ENCODE results near the gene ZMPSTE24.

ZMPSTE24 gene

DNA sequence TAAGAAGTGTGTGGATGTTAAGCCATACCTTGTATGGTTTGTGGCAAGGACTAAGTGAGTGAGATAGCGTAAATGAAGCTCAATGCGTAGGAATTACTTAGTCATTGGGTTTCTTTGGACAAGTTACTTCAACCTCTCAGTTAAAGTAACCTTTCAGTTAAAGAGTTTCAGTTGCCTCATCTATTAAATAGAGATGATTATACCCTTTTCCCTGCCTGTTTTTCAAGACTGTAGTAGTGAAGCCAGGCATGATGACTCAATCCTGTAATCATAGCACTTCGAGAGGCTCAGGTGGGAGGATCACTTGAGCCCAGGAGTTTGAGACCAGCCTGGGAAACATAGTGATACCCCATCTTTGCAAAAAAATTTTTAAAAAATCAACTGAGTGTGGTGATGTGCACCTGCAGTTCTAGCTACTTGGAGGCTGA, 6.3 kb downstream of the ZMPSTE24 start:
- no peak for DNase-seq (ENCODE audit: low read depth in 2 of 2)

DNA sequence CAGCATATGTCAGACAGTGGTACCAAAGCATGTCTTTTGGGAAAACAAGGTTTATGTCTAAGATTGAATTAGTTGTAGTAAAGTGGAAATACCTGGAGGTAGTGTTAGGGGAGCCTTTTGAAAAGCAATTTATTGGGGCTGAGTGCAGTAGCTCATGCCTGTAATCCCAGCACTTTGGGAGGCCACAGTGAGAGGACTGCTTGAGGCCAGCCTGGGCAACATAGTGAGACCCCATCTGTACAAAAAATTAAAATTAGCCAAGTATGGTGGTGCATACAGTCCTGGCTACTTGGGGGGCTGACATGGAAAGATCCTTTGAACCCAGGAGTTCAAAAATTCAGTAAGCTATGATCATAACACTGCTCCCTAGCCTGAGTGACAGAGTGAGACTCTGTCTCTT, 7.3 kb downstream of the ZMPSTE24 start:
- no peak for DNase-seq (ENCODE audit: low read depth in 2 of 2)

DNA sequence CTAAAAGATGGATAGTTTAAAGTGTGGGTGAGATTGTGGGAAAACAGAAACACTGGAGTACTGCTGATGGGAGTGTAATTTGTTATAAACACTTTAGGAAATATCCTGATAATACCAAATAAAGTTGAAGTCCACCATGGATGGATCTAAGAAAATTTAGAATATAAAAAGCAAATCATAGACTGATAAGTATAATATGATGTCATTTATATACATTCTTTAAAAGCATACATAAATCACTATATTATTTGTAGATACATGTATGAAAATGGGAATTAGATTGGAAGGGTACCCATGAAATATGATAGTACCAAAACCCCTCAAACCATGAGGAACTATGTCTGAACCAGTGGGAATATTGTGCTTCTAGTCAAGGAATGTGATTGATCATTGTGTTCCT, 7.9 kb downstream of the ZMPSTE24 start:
- DNase-seq (ENCODE audit: low read depth in 2 of 2) = no peak

DNA sequence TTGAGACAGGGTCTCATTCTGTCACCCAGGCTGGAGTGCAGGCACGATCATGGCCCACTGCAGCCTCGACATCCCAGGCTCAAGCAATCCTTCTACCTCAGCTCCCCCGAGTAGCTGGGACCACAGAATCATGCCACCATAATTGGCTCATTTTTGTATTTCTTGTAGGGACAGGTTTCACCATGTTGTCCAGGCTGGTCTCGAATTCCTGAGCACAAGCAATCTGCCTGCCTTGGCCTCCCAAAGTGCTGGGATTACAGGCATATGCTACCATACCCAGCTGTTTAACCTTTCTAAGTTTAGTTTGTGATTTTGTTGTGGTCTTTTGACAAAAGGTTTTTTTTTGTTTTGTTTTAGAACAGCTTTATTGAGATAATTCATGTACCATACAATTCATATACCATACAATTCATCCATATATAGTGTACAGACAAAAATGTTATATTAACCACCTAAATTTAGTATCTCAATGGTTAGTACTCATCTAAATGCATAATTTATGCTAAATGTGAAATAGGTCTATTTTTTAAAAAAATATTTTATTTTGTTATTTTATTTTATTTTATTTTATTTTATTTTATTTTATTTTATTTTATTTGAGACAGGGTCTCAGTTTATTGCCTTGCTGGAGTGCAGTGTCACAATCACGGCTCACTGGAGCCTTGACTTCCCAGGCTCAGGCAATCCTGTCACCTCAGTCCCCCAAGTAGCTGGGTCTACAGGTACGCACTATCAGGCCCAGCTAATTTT, 8.9 kb downstream of the ZMPSTE24 start:
- no peak for DNase-seq (ENCODE audit: low read depth in 2 of 2)

DNA sequence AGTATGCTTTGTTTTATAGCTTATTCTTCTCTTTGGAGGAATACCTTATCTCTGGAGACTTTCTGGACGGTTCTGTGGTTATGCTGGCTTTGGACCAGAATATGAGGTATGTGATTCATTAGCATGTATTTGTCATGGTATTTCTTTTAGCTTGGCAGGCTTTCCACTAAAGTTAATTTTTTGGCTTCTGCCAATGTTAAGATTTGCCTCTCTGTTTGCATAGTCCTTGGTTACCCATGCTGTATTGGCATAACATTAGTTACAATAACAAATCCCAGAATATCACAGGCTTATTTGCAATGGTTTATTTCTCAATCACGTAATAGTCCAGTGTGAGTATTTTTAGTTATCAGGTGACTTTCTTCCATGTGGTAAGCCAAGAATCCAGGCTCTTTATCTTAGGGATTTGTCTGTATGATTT, 9.7 kb downstream of the ZMPSTE24 start:
- DNase-seq (ENCODE audit: low read depth in 2 of 2) = no peak

DNA sequence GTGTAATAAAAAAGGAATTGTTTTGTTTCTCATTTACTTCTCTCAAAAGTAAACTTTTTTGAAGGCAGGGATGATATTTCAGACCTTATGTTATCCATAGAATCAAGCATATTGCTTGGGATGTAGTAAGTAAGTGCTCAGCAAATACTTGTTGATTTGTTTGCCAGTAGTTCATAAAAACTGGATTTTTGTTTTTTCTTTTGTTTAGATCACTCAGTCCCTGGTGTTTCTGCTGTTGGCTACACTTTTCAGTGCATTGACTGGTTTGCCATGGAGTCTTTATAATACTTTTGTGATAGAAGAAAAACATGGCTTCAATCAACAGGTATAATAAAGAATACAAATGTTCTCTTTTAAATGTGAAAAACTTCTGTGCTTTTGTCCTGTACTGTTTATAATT, 10.2 kb downstream of the ZMPSTE24 start:
- DNase-seq (ENCODE audit: low read depth in 2 of 2) = no peak

DNA sequence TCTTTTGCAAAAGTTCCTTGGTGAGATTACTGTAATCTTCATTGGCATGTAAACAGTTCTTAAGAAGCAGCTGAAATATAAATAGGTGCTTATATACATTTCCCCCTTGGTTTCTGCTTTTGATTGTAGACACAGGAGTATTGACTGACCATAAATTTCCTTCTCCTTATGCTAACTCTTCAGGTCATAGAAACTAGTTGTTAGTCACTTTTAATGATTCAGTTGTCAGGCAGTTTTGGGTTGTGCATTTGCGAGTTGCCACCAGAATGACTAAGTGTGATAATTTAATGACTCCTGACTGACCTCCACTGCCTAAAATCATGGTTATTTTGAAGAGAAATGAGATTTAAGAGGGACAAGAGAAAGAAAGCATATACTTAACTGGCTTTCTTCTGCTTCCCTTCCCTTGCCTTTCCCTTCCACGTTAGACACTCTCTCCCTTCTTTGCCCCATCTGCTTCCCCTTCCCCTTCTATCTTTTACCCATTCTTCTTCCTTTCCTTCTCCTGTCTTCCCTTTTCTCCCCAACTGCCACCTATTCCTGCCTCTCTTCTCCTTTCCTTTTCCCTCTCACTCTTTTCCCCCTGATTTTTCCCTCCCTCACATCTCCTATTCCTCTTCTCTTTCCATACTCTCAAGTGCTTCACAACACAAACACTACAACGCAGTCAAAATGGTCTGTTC, 12.3 kb downstream of the ZMPSTE24 start:
- no peak for DNase-seq (ENCODE audit: low read depth in 2 of 2)

DNA sequence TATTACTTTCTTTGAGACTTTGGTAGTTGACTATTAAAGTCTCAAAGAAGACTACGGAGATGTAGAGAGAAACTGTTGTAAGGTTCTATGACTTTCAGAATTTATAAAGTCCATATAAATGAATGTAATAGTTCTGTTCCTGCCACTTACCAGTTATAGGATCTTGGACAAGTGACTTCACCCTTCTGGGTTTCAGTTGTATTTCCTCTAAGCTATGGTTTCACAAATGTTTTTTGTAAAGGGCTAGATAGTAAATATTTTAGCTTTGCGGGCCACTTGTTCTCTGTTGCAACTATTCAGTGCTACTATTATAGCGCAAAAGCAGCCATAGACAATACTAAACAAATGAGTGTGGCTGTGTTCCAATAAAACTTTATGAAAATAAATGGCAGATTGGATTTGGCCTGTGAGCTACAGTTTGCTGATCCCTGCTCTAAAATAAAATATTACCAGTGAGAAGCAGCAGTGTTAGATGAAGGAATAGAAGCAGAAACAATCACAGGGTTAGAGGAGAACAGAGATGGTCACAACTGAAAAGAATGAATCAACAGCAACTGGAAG, 14.7 kb downstream of the ZMPSTE24 start:
- no peak for DNase-seq (ENCODE audit: low read depth in 2 of 2)

DNA sequence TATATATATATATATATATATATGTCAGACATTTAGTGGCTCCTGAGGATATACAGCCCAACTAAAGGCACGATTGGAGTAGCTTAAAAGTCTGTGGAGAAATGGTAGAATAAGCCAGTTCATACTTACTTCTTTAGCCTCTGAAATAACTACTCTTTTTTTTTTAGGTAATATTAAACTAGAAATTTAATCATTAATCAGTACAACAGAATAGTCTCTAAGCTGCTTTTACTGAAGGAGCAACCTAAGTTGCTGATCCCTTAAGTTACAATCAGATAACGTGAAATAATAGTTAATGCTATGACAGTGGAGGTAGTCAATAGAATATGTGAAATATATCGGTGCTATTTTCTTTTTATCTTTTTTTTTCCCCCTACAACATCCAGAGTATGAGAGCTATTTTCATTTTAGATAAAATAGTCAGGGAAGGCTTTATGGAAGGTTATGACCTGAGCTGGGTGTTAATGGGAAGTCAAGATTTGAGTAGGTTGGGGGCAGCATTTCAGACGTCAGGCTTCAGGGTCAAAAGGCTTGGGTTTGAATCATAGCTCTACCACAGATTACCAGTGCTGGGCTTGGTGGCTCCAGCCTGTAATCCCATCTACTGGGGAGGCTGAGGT, 15.6 kb downstream of the ZMPSTE24 start:
- no peak for DNase-seq (ENCODE audit: low read depth in 2 of 2)

DNA sequence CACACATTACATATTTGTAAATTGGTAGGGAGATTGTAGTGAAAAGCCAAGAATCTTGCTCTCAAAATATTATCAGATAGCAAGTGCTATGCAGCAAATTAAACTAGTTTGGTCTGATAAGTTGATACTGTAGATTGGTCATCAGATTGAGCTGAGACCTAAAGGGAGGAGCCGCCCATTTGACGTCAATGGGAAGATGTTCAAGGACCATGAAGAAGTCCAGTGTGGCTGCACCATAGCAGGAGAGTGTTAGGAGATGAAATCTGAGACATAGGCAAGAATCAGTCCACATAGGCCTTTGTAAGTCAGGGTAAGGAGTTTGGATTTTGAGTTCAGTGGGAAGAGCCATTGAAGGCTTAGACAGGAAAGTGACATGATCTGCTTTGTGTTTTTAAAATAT, 16.3 kb downstream of the ZMPSTE24 start:
- no peak for DNase-seq (ENCODE audit: low read depth in 2 of 2)

DNA sequence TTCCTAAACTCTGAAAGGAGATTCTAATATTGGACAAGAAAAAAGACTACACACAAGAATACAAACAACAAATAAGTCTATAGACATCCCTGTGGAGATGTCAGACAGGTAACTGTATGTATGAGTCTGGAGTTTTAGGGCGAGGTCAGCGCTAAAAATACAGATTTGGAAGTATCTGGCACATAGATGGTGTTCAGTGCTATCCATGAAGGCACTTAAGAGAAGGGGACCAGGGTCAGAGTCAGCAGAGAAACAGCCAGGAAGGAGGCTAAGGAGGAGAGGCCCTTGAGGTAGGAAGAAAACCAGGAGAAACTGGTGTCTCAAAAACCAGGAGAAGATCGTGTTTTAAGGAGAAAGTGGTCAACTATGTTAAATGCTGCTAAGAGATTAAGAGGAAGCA, 18.1 kb downstream of the ZMPSTE24 start:
- no peak for DNase-seq (ENCODE audit: low read depth in 2 of 2)

DNA sequence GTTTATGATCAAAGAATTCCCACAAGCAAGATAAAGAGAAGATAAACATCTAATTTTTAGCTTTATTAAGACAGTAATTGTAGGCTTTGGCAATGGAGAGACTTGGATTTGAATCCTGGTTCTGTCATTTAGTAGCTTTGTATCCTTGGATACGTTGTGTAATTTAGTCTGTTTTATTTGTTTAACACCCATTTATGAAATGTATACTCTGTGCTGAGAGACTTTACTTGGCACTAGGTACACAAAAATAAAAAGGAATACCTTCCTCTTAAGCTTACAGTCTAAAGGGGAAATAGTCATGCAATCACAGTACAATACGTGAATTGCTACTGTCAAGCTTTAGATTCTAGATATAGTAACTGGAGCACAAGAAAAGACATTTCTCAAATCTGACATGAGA, 23.8 kb downstream of the ZMPSTE24 start:
- no peak for DNase-seq (ENCODE audit: low read depth in 2 of 2)

DNA sequence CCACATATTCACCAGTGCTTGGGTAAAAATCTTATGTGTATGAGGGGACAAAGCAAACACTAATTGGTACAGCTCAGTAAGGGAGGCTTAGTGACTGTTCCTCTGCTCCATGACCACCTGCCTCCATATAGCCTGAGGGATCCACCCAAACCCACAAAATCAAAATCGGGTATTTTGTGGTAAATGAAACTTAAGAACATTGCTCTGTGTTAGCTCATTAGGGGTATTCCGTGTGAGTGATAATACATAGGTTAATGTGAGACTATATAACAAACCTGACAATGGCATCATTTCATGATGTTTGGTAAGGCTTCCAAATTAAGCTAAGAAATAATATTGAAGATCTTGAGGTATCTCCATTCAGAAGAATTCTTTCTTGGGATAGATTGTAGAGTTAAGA, 33.3 kb downstream of the ZMPSTE24 start:
- no peak for DNase-seq (ENCODE audit: low read depth in 2 of 2)

DNA sequence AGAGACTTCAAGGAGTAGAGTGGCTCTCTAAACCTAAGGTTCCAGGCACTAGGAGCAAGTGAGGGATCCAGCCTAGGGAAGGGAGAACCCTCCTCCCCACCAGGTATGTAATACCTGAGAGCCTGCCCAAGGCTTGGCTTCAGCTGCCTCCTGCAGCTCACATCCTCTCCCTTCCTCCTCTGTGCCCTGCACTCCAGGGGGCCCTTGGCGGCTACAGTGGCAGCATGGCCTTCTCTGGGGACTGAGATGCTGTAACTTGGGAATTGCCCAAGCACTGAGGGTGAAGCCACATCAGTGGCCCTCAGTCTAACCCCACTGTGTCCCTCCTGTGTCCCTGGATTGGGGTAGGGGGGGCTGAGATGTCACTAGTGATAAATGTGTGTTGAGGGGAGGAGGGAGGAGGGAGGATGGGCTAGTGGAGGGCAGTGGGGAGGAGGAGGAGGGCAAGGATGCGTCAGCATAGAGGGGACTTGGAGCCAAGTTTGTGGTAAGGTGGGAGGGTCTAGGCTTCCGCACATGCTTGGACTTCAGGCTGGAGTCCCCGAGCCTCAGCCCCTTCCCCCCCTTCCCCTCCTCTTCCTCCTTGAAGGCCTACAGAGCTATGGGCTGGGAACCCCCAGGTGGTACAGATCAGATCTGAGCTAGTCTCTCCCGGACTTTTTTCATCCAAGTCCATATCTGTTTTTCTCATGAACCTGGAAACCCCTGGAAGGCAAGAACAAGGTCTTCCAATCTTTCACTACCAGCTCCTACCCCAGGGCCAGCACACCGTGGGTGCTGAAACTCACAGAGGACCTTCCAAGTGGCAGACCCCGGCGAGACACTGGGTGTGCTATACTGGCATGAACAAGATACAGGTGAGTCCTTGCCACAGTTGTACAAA, 41.6 kb downstream of the ZMPSTE24 start:
- DNase-seq (ENCODE audit: low read depth in 2 of 2) = no peak

DNA sequence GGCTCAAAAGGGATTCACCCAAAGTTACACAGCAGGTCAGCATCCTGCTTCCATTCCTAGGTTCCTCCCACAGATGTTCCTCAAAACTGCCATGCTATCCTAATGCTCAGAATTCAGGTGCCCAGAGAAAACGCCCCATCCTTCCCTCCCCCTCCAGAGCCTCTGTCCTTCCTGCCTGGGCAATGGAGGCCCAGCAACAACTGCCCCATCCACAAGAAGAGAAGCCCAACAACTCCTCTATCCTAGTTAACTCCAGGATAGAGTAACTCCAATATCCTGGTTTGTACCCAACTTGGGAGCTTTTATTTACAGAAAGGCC, 42.2 kb downstream of the ZMPSTE24 start:
- no peak for DNase-seq (ENCODE audit: low read depth in 2 of 2)

DNA sequence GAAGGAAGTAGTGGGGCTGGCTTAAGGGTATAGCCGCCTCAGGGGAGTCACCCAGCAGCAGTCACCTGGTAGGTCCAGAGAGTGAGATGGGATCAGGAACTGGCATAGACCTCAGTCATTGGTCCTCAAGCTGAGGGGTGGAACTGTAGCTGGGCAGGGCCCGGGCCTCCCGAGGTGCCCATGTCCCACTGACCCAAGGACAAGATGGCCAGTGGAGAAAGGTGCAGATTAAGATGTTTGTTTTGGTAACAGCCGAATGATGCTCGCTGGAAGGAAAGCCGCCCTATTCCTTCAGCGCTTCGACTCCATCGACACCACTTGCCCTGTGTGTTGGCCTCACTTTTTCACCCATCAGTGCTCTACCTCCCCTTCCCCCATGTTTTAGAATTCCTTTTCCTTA, 42.6 kb downstream of the ZMPSTE24 start:
- DNase-seq (ENCODE audit: low read depth in 2 of 2) = no peak

DNA sequence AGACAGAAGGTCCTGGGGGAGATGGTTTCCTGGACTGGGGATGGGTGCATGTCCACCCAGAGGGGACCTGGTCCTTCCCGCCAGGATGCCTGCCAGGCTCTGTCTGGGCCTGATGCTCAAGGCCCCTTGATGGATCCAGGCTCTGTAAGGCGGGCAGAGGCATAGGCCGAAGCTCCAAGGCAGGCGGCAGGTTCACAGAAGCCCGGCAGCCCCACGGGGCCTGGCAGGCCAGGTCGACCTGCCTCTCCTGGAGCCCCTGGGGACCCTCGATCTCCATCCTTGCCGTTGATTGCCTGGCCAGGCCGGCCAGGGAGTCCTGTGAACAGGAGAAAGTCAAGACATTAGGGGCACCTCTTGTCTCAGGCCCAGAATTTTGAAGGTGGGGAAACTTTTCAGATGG, 43.0 kb downstream of the ZMPSTE24 start:
- DNase-seq (ENCODE audit: low read depth in 2 of 2) = no peak

DNA sequence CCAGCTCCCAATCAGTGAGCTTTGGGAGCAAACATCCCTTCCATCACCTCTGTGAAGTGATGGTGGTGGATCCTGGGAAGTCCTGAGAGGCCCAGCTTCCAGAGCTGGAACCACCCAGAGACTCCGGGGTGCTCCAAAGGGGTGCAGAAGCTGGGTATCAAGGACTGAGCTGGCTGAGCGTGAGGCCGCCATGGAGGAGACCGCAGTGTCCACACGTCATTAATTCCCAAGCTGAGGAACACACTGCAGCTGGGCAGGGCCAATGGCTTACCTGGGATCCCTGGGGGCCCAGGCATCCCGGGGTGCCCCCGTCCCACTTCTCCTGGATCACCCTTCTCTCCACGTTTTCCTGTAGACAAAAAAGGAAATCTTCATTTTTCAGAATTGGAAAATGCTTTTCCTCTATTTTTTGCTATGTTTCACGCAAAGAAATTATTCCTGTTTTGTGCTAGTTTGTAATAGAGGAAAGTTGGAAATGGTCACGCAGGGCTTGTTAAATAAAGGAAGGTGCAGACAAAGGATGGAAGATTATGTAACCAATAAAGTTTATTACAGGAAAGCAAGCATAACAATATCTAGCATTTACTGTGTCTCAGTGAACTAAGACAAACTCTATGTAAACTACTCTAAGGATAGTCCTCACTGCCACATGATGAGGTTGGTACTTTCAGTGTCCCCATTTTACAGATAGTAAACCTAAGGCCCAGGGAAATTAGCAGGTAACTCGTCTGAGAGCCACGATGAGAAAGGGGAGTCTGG, 43.7 kb downstream of the ZMPSTE24 start:
- DNase-seq (ENCODE audit: low read depth in 2 of 2) = no peak

DNA sequence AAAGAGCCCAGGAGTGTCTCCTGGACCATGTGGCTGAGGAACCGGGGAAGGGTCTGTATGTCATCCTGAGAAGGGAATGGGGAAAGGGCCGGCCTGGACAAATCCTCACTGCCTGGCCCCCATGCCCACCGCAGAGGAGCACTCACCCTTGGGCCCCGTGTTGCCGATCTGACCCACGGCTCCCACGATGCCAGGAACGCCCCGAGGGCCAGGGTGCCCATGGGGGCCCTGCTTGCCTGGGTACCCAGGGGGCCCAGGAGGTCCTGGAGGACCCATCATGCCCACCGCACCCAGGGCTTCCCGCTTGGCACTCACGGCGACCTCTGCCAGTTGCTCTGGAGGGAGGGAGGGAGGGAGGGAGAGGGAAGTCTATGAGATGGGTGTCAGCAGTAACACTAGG, 44.4 kb downstream of the ZMPSTE24 start:
- no peak for DNase-seq (ENCODE audit: low read depth in 2 of 2)

DNA sequence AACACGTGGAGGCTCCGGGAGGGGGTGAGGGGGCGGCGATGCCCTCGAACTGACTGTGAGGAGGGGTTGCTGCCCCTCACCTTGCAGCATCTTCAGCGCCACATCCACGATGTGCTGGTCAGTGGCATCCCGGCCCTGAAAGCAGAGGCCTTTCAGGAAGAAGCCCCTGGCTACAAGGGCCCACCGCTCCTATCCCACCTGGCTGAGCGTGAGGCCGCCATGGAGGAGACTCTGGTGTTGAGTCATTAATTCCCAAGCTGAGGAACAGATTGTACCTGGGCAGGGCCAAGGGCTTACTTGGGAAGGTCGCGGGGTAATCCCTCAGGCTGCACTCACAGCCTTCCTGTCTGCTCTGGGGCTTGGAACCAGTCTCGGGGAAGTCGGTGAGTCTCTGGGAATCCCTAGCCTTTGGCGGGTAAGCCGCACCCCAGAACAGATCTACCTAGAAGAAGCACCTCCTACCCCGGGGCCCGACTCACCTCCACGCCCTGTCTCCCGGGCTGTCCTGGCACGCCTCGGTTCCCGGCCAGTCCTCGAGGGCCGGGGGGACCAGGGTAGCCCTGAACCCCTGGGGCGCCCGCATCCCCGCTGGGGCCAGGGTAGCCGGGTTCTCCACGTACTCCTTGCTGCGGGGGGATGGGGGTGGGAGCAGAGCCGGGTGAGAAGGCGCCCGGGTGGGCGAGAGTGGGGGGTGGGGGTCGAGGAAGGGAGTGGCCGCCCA, 45.2 kb downstream of the ZMPSTE24 start:
- DNase-seq (ENCODE audit: low read depth in 2 of 2) = no peak

DNA sequence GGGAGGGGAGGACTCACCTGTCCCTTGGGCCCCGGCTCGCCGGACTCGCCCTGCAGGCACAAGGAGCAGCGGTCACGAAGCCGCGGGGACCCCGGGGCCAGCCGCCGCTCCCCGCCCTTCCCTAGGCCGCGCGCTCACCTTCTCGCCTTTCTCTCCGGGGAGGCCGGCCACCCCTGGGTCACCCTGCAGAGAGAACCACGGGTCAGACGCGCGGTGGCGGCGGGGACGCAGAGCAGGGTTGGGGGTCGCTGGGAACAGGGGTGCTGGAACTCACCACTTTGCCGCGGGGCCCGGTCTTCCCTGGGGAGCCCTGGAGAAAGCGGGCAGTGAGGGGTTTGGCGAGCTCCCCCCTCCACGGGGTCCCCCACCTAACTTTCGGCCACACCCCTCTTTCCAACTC, 45.8 kb downstream of the ZMPSTE24 start:
- no peak for DNase-seq (ENCODE audit: low read depth in 2 of 2)
